Body of pancreas (tissue), 4 donors: Measurements from ENCODE around the gene TIA1. TPM values are rescaled to one million over a fixed set of nuclear protein-coding genes. Genes with fewer than 3 reads are reported as not detected.
"Not testable (repeated sequence)": the region's sequence is repeated elsewhere in the genome, so short reads cannot be mapped to it uniquely, and the experiment has no call there.

Source experiments
- ATAC-seq: fragments of 150-250 bp; one replicate; pipeline ENCODE4 v1.9.1; 2016
- DNase-seq, 4 donors: peaks; one replicate each; pipeline ENCODE4 v3.0.0-alpha.2; 2019
- H3K27ac ChIP-seq, 4 donors: fragments of 200-600 bp; sonication (generic); 1 replicate in 3 of 4; 2 replicates in 1 of 4; pipeline versions ENCODE4 v1.5.1 to v1.6.1; 2016 to 2019; ENCODE audit warnings: mild to moderate bottlenecking in 1 of 4, mixed read lengths in 1 of 4, moderate library complexity in 1 of 4
- H3K27me3 ChIP-seq, 2 donors: fragments of 200-600 bp; sonication (generic); one replicate each; pipeline ENCODE4 v1.6.0; 2016; ENCODE audit warnings: mild to moderate bottlenecking in 1 of 2
- H3K36me3 ChIP-seq, 2 donors: fragments of 200-600 bp; sonication (generic); replicated peaks in 1 of 2; 2 replicates each; pipeline ENCODE4 v1.5.1; 2016; ENCODE audit warnings: low read depth in 2 of 2; ENCODE audit not compliant: insufficient read depth in 1 of 2
- H3K4me1 ChIP-seq: fragments of 200-600 bp; sonication (generic); one replicate; pipeline ENCODE4 v1.6.0; 2016
- H3K4me3 ChIP-seq, 2 donors: fragments of 200-600 bp; sonication (generic); 1 replicate in 1 of 2; 2 replicates in 1 of 2; pipeline ENCODE4 v1.5.1; 2016 to 2019
- H3K9me3 ChIP-seq, 3 donors: fragments of 200-600 bp; sonication (generic); 1 replicate in 2 of 3; 2 replicates in 1 of 3; pipeline ENCODE4 v1.5.1; 2016
- POLR2A ChIP-seq, 3 donors: fragments of 450-650 bp; IDR thresholded peaks; one replicate each; pipeline ENCODE4 v1.6.1; 2016; ENCODE audit warnings: antibody characterized with exemption in 3 of 3, mild to moderate bottlenecking in 2 of 3
- WGBS, 2 donors: methylation state at CpG; one replicate each; pipeline ENCODE4 v1.1.5; 2017; 5-methylcytosine and 5-hydroxymethylcytosine counted together
- intact Hi-C: fragments of 100-400 bp; cut with DNase I; formaldehyde crosslinking; loops from one replicate; pipeline ENCODE4 v1.15.1; 2023
- microRNA counts, 2 donors: library from miRNA; unstranded; fragments of <30 nt; microRNA quantifications; one replicate each; lab custom pipeline; 2017
- microRNA-seq, 2 donors: library from miRNA; unstranded; fragments of <30 nt; microRNA quantifications; one replicate each; pipeline ENCODE4, GENCODE V29; 2016; ENCODE audit warnings: borderline number of aligned reads in 2 of 2, borderline replicate concordance in 2 of 2
- small RNA-seq: library from RNA; depleted of rRNA; stranded (forward); fragments of <200 nt; gene quantifications from one replicate; pipeline ENCODE3, GENCODE V24; 2016
- total RNA-seq, 2 donors: library from RNA; depleted of rRNA; stranded (reverse); fragments of >200 nt; gene quantifications; one replicate each; pipeline ENCODE4 v1.1.0, GENCODE V29; 2016
- TF ChIP-seq, protein P1 (sequence below), 7 experiments: fragments of 450-650 bp in 4 of 7; fragments of 200-600 bp in 3 of 7; sonication (generic) in 3 of 7; IDR thresholded peaks; one replicate each; pipeline ENCODE4 v1.5.1; 2016 to 2019; ENCODE audit warnings: antibody characterized with exemption in 7 of 7

TIA1 gene
- total RNA-seq, 2 donors from 2014 or later, result 96.6 to 130 TPM

- TF ChIP-seq POLR2A (IDR thresholded peaks at IDR 0.05), result no peak
- TF ChIP-seq, protein P1, sequence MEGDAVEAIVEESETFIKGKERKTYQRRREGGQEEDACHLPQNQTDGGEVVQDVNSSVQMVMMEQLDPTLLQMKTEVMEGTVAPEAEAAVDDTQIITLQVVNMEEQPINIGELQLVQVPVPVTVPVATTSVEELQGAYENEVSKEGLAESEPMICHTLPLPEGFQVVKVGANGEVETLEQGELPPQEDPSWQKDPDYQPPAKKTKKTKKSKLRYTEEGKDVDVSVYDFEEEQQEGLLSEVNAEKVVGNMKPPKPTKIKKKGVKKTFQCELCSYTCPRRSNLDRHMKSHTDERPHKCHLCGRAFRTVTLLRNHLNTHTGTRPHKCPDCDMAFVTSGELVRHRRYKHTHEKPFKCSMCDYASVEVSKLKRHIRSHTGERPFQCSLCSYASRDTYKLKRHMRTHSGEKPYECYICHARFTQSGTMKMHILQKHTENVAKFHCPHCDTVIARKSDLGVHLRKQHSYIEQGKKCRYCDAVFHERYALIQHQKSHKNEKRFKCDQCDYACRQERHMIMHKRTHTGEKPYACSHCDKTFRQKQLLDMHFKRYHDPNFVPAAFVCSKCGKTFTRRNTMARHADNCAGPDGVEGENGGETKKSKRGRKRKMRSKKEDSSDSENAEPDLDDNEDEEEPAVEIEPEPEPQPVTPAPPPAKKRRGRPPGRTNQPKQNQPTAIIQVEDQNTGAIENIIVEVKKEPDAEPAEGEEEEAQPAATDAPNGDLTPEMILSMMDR (IDR thresholded peaks at IDR 0.05), result no peak
- no peak for DNase-seq
- Histone ChIP-seq H3K4me3 (no peak overlapping the region), H3K9me3 (no peaks in the 10 kb centered on the region), H3K4me1 (no peaks in the 10 kb centered on the region), H3K27ac (no peak overlapping the region), H3K27me3 (no peaks in the 10 kb centered on the region), H3K36me3 (peaks cover 0 to 3% of the 10 kb centered on the region in 2 donors)
- no peak for ATAC-seq
- intact Hi-C loops, result no loop called here
- WGBS, 2 donors, result 86 to 92% methylated on average over 14 to 16 of the region's 16 CpGs
Observed at GRCh38 chr2:70181363-70181956, 67.0 kb downstream of the TIA1 start.

DNA sequence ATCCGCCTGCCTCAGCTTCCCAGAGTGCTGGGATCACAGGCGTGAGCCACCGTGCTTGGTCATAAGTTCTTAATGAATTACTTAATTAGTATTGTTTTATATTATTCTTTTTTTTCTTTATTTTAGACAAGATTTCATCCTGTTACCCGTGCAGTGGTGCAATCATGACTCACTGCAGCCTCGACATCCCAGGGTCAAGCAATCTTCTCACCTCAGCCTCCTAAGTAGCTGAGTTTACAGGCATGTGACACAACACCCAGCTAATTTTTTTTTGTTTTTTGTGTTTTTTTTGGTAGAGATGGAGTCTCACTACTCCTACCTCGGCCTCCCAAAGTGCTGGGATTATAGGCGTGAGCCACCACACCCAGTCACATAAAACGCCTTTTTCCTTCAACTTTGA lies 74.9 kb downstream of the TIA1 start:
- intact Hi-C loops, result no loop called here
- no peak overlapping the region for H3K27ac ChIP-seq
- WGBS, 2 donors, result 84 to 89% methylated on average over 8 of the region's 8 CpGs
- no peaks in the 10 kb centered on the region for H3K27me3 ChIP-seq
- H3K36me3 ChIP-seq, result peaks cover 0 to 15% of the 10 kb centered on the region in 2 donors
- DNase-seq, result no peak
- H3K4me1 ChIP-seq, result no peaks in the 10 kb centered on the region
- ATAC-seq, result no peak
- H3K4me3 ChIP-seq, result no peak overlapping the region
- no peaks in the 10 kb centered on the region for H3K9me3 ChIP-seq
- TF ChIP-seq, protein P1 (IDR thresholded peaks at IDR 0.05), result no peak
- TF ChIP-seq POLR2A (IDR thresholded peaks at IDR 0.05), result no peak

DNA sequence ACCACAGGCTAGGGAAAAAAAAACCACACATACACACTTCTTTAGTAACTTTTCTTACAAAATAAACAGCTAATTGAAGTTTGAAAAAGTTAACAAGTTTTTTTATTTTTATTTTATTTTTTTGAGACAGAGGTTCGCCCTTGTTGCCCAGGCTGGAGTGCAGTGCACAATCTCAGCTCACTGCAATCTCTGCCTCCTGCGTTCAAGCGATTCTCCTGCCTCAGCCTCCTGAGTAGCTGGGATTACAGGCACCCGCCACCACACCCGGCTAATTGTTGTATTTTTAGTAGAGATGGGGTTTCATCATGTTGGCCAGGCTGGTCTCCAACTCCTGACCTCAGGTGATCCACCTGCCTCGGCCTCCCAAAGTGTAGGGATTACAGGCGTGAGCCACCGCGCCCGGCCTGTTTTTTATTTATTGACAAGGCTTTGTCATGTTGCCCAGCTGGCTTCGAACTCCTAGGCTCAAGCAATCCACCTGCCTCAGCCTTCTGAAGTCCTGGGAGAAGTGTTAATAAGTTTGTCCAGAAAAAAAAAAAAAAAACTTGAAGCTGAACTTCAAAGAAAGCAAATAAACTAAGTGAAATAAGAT lies 78.7 kb downstream of the TIA1 start:
- not testable (repeated sequence) for ATAC-seq
- 96% methylated on average over 11 of the region's 11 CpGs for WGBS, 2 donors

DNA sequence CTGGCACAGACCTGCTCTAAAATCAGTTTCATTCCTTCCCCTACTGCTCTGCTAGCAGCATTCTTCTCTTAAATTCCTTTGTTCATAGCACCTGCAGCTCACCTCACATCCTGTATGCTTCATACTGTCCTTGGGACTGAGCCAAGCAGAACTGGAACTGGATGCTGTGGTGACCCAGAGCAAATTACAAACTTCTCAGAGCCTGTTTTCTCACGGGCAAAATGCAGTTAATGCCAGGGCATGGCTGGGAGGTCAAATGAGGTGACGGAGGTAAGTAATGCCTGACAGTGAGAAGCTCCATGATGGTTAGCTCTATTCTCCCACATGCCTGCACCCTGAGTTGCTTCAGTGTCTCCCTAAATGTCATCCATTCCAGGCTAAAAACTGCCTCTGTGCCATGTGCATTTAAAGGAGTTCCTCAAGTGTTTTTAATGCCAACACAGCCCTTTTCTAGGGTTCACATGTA lies 87.3 kb downstream of the TIA1 start:
- no peaks in the 10 kb centered on the region for H3K27me3 ChIP-seq
- H3K4me3 ChIP-seq, result no peak overlapping the region
- H3K9me3 ChIP-seq, result no peaks in the 10 kb centered on the region
- no peak for ATAC-seq
- H3K27ac ChIP-seq, result peak overlapping the region in 1 of 4 donors; percentile 21
- H3K4me1 ChIP-seq, result no peaks in the 10 kb centered on the region
- intact Hi-C loops, result no loop called here
- WGBS, 2 donors, result 55 to 57% methylated on average over 2 of the region's 2 CpGs
- no peak for TF ChIP-seq POLR2A (IDR thresholded peaks at IDR 0.05)
- TF ChIP-seq, protein P1 (IDR thresholded peaks at IDR 0.05), result no peak
- H3K36me3 ChIP-seq, result peaks cover 0 to 4% of the 10 kb centered on the region in 2 donors
- peak in 2 of 4 donors; percentile 11 to 13 for DNase-seq

More for the DNA sequence above, 78.7 kb downstream of the TIA1 start:
- H3K4me3 ChIP-seq, DNase-seq, H3K4me1 ChIP-seq, H3K9me3 ChIP-seq, H3K27ac ChIP-seq, intact Hi-C loops, H3K27me3 ChIP-seq, H3K36me3 ChIP-seq: not testable (repeated sequence)

GRCh38 chr2:70160545-70160944 lies 87.9 kb downstream of the TIA1 start:
- H3K4me1 ChIP-seq, result no peaks in the 10 kb centered on the region
- DNase-seq (no peak), ATAC-seq (no peak)
- peaks cover 0 to 3% of the 10 kb centered on the region in 2 donors for H3K36me3 ChIP-seq
- H3K27ac ChIP-seq, result peak overlapping the region in 1 of 4 donors; percentile 21
- intact Hi-C loops, result no loop called here
- no peak overlapping the region for H3K4me3 ChIP-seq
- no peaks in the 10 kb centered on the region for H3K27me3 ChIP-seq
- WGBS, 2 donors, result 84 to 87% methylated on average over 6 of the region's 6 CpGs
- no peaks in the 10 kb centered on the region for H3K9me3 ChIP-seq
- no peak for TF ChIP-seq POLR2A (IDR thresholded peaks at IDR 0.05)
- TF ChIP-seq, protein P1 (IDR thresholded peaks at IDR 0.05), result no peak

MicroRNAs encoded within 50 kb of the gene (microRNA counts, 767-probe panel; counts per million panel counts)
- 0 to 736 counts per million in 2 donors for microRNA hsa-miR-1285-3p (lab: Ali Mortazavi, UCI)

Small RNA genes within 50 kb of the gene (microRNA-seq; reads per million reads assigned to microRNA genes)
- 0 reads per million in 2 donors for gene MIR1285-2

Small RNA genes within 50 kb of the gene (small RNA-seq; reads per million reads assigned to genes)
- gene AC016700.2 (not detected), gene MIR1285-2 (not detected)

Other genes starting within 250 kb of the TIA1 start
- gene PCBP1, start 161.2 kb downstream of the TIA1 start, total RNA-seq, result 100 to 1,000 TPM in 1 of 2 donors, 10 to 100 TPM in 1; 97.9 to 128 TPM
- 1 to 10 TPM; 6.3 to 7.0 TPM for gene C2orf42, start 57.6 kb downstream of the TIA1 start, total RNA-seq
- gene PCYOX1, start 9.5 kb upstream of the TIA1 start, total RNA-seq, result 10 to 100 TPM; 24.9 to 25.4 TPM
- gene SNRPG, start 45.1 kb upstream of the TIA1 start, total RNA-seq, result 10 to 100 TPM; 20.2 to 73.2 TPM
- 10 to 100 TPM; 44.5 to 47.5 TPM for gene FAM136A, start 53.4 kb upstream of the TIA1 start, total RNA-seq